ENCODE data around the gene MUC5B.

MUC5B gene

GRCh38 chr11:1267441-1268100 is 44.7 kb downstream of the MUC5B start:
- Histone ChIP-seq H3K27me3 (ENCODE audit: control insufficient read depth, insufficient read depth, low read length) (no peaks in the 10 kb centered on the region), H3K27ac (ENCODE audit: low read depth, low read length) (no peak overlapping the region), H3K4me3 (ENCODE audit: low read depth, low read length) (no peak overlapping the region), H3K4me1 (ENCODE audit: control insufficient read depth, insufficient read depth, low read length) (peaks cover 4% of the 10 kb centered on the region; the same call in 1 of the 2 replicates), H3K9ac (ENCODE audit: low read depth, low read length) (no peak overlapping the region), H3K9me3 (ENCODE audit: control insufficient read depth, insufficient read depth, low read length) (no peaks in the 10 kb centered on the region; the same call in 1 of the 2 replicates), H3K36me3 (ENCODE audit: control insufficient read depth, insufficient read depth, low read length) (no peaks in the 10 kb centered on the region)

GRCh38 chr11:1269957-1270356 is 47.1 kb downstream of the MUC5B start:
- no peaks in the 10 kb centered on the region; the same call in 1 of the 2 replicates for H3K9me3 ChIP-seq (ENCODE audit: control insufficient read depth, insufficient read depth, low read length)
- H3K4me1 ChIP-seq (ENCODE audit: control insufficient read depth, insufficient read depth, low read length), result no peaks in the 10 kb centered on the region
- no peaks in the 10 kb centered on the region for H3K27me3 ChIP-seq (ENCODE audit: control insufficient read depth, insufficient read depth, low read length)
- H3K27ac ChIP-seq (ENCODE audit: low read depth, low read length), result no peak overlapping the region
- H3K36me3 ChIP-seq (ENCODE audit: control insufficient read depth, insufficient read depth, low read length), result no peaks in the 10 kb centered on the region
- H3K9ac ChIP-seq (ENCODE audit: low read depth, low read length), result no peak overlapping the region
- H3K4me3 ChIP-seq (ENCODE audit: low read depth, low read length), result no peak overlapping the region

- Histone ChIP-seq H3K36me3 (ENCODE audit: control insufficient read depth, insufficient read depth, low read length) (peaks cover 5% of the 10 kb centered on the region; the same call in 1 of the 2 replicates), H3K27ac (ENCODE audit: low read depth, low read length) (peak overlapping the region; percentile 35), H3K9ac (ENCODE audit: low read depth, low read length) (no peak overlapping the region)
Observed at GRCh38 chr11:1270476-1270875, 47.6 kb downstream of the MUC5B start.

GRCh38 chr11:1271002-1271401 is 48.1 kb downstream of the MUC5B start:
- Histone ChIP-seq H3K36me3 (ENCODE audit: control insufficient read depth, insufficient read depth, low read length) (peaks cover 10% of the 10 kb centered on the region; the same call in 1 of the 2 replicates), H3K4me3 (ENCODE audit: low read depth, low read length) (no peak overlapping the region), H3K27me3 (ENCODE audit: control insufficient read depth, insufficient read depth, low read length) (no peaks in the 10 kb centered on the region), H3K27ac (ENCODE audit: low read depth, low read length) (peak overlapping the region; percentile 35), H3K9me3 (ENCODE audit: control insufficient read depth, insufficient read depth, low read length) (no peaks in the 10 kb centered on the region), H3K9ac (ENCODE audit: low read depth, low read length) (no peak overlapping the region), H3K4me1 (ENCODE audit: control insufficient read depth, insufficient read depth, low read length) (no peaks in the 10 kb centered on the region)

More at GRCh38 chr11:1270476-1270875, 47.6 kb downstream of the MUC5B start:
- Histone ChIP-seq H3K9me3 (ENCODE audit: control insufficient read depth, insufficient read depth, low read length) (no peaks in the 10 kb centered on the region; the same call in 1 of the 2 replicates), H3K4me3 (ENCODE audit: low read depth, low read length) (no peak overlapping the region), H3K27me3 (ENCODE audit: control insufficient read depth, insufficient read depth, low read length) (no peaks in the 10 kb centered on the region), H3K4me1 (ENCODE audit: control insufficient read depth, insufficient read depth, low read length) (no peaks in the 10 kb centered on the region)

GRCh38 chr11:1271406-1271805 is 48.5 kb downstream of the MUC5B start:
- H3K9me3 ChIP-seq (ENCODE audit: control insufficient read depth, insufficient read depth, low read length), result no peaks in the 10 kb centered on the region
- H3K4me3 ChIP-seq (ENCODE audit: low read depth, low read length), result no peak overlapping the region
- no peaks in the 10 kb centered on the region for H3K4me1 ChIP-seq (ENCODE audit: control insufficient read depth, insufficient read depth, low read length)
- peaks cover 14% of the 10 kb centered on the region for H3K36me3 ChIP-seq (ENCODE audit: control insufficient read depth, insufficient read depth, low read length)
- no peaks in the 10 kb centered on the region for H3K27me3 ChIP-seq (ENCODE audit: control insufficient read depth, insufficient read depth, low read length)
- H3K27ac ChIP-seq (ENCODE audit: low read depth, low read length), result no peak overlapping the region
- no peak overlapping the region for H3K9ac ChIP-seq (ENCODE audit: low read depth, low read length)

GRCh38 chr11:1271927-1272326 is 49.1 kb downstream of the MUC5B start:
- no peak overlapping the region for H3K9ac ChIP-seq (ENCODE audit: low read depth, low read length)
- H3K27me3 ChIP-seq (ENCODE audit: control insufficient read depth, insufficient read depth, low read length), result no peaks in the 10 kb centered on the region
- no peaks in the 10 kb centered on the region for H3K4me1 ChIP-seq (ENCODE audit: control insufficient read depth, insufficient read depth, low read length)
- H3K27ac ChIP-seq (ENCODE audit: low read depth, low read length), result no peak overlapping the region
- peaks cover 19% of the 10 kb centered on the region for H3K36me3 ChIP-seq (ENCODE audit: control insufficient read depth, insufficient read depth, low read length)
- no peak overlapping the region for H3K4me3 ChIP-seq (ENCODE audit: low read depth, low read length)
- H3K9me3 ChIP-seq (ENCODE audit: control insufficient read depth, insufficient read depth, low read length), result no peaks in the 10 kb centered on the region

GRCh38 chr11:1272531-1272930 is 49.7 kb downstream of the MUC5B start:
- Histone ChIP-seq H3K9me3 (ENCODE audit: control insufficient read depth, insufficient read depth, low read length) (no peaks in the 10 kb centered on the region), H3K9ac (ENCODE audit: low read depth, low read length) (no peak overlapping the region), H3K36me3 (ENCODE audit: control insufficient read depth, insufficient read depth, low read length) (peaks cover 20% of the 10 kb centered on the region), H3K27me3 (ENCODE audit: control insufficient read depth, insufficient read depth, low read length) (no peaks in the 10 kb centered on the region), H3K27ac (ENCODE audit: low read depth, low read length) (no peak overlapping the region), H3K4me1 (ENCODE audit: control insufficient read depth, insufficient read depth, low read length) (no peaks in the 10 kb centered on the region), H3K4me3 (ENCODE audit: low read depth, low read length) (no peak overlapping the region)

GRCh38 chr11:1274501-1274900 is 51.6 kb downstream of the MUC5B start:
- H3K27me3 ChIP-seq (ENCODE audit: control insufficient read depth, insufficient read depth, low read length), result no peaks in the 10 kb centered on the region
- no peaks in the 10 kb centered on the region for H3K9me3 ChIP-seq (ENCODE audit: control insufficient read depth, insufficient read depth, low read length)
- H3K4me1 ChIP-seq (ENCODE audit: control insufficient read depth, insufficient read depth, low read length), result no peaks in the 10 kb centered on the region
- H3K4me3 ChIP-seq (ENCODE audit: low read depth, low read length), result no peak overlapping the region
- H3K27ac ChIP-seq (ENCODE audit: low read depth, low read length), result no peak overlapping the region
- H3K9ac ChIP-seq (ENCODE audit: low read depth, low read length), result no peak overlapping the region
- H3K36me3 ChIP-seq (ENCODE audit: control insufficient read depth, insufficient read depth, low read length), result peaks cover 23% of the 10 kb centered on the region

- H3K4me1 ChIP-seq (ENCODE audit: control insufficient read depth, insufficient read depth, low read length), result no peaks in the 10 kb centered on the region
- H3K27ac ChIP-seq (ENCODE audit: low read depth, low read length), result no peak overlapping the region
- no peak overlapping the region for H3K9ac ChIP-seq (ENCODE audit: low read depth, low read length)
- H3K9me3 ChIP-seq (ENCODE audit: control insufficient read depth, insufficient read depth, low read length), result no peaks in the 10 kb centered on the region
- no peak overlapping the region for H3K4me3 ChIP-seq (ENCODE audit: low read depth, low read length)
- H3K27me3 ChIP-seq (ENCODE audit: control insufficient read depth, insufficient read depth, low read length), result no peaks in the 10 kb centered on the region
- H3K36me3 ChIP-seq (ENCODE audit: control insufficient read depth, insufficient read depth, low read length), result peaks cover 29% of the 10 kb centered on the region
Observed at GRCh38 chr11:1275021-1275420, 52.2 kb downstream of the MUC5B start.

GRCh38 chr11:1276041-1276790 is 53.4 kb downstream of the MUC5B start:
- Histone ChIP-seq H3K9me3 (ENCODE audit: control insufficient read depth, insufficient read depth, low read length) (no peaks in the 10 kb centered on the region), H3K9ac (ENCODE audit: low read depth, low read length) (no peak overlapping the region), H3K4me3 (ENCODE audit: low read depth, low read length) (no peak overlapping the region), H3K36me3 (ENCODE audit: control insufficient read depth, insufficient read depth, low read length) (peaks cover 39% of the 10 kb centered on the region), H3K27ac (ENCODE audit: low read depth, low read length) (no peak overlapping the region), H3K4me1 (ENCODE audit: control insufficient read depth, insufficient read depth, low read length) (no peaks in the 10 kb centered on the region), H3K27me3 (ENCODE audit: control insufficient read depth, insufficient read depth, low read length) (no peaks in the 10 kb centered on the region)

- Histone ChIP-seq H3K36me3 (ENCODE audit: control insufficient read depth, insufficient read depth, low read length) (peaks cover 43% of the 10 kb centered on the region), H3K4me1 (ENCODE audit: control insufficient read depth, insufficient read depth, low read length) (no peaks in the 10 kb centered on the region), H3K27me3 (ENCODE audit: control insufficient read depth, insufficient read depth, low read length) (no peaks in the 10 kb centered on the region), H3K9ac (ENCODE audit: low read depth, low read length) (no peak overlapping the region), H3K9me3 (ENCODE audit: control insufficient read depth, insufficient read depth, low read length) (no peaks in the 10 kb centered on the region), H3K27ac (ENCODE audit: low read depth, low read length) (no peak overlapping the region), H3K4me3 (ENCODE audit: low read depth, low read length) (no peak overlapping the region)
Observed at GRCh38 chr11:1276866-1277615, 54.2 kb downstream of the MUC5B start.

Data from HUES48 (cell line).